GM18867 (cell line): ENCODE data around the gene ERFE.
A peak's percentile ranks its signal among the peaks of the same experiment; 100 is the strongest.
"Not testable (repeated sequence)": the region's sequence is repeated elsewhere in the genome, so short reads cannot be mapped to it uniquely, and the experiment has no call there.

Experiments
- ATAC-seq: cut with Tn5 transposase; IDR thresholded peaks from one replicate; pipeline ENCODE4 v1.9.1; 2021; ENCODE audit warnings: mild to moderate bottlenecking, moderate library complexity; ENCODE audit not compliant: unreplicated experiment

ERFE gene

GRCh38 chr2:238158509-238159070 lies at the start of gene ERFE:
Gene ERFE (plus strand): TSS chr2:238158970. CDS start chr2:238159008, 38 bp downstream.
- peak; percentile 37 for ATAC-seq

- no peak for ATAC-seq
These were observed 45.2 kb upstream of the ERFE start for GRCh38 chr2:238113611-238114010.

- no peak for ATAC-seq
These were observed 44.4 kb upstream of the ERFE start for GRCh38 chr2:238114331-238114841.

- no peak for ATAC-seq
These were observed 43.7 kb upstream of the ERFE start for GRCh38 chr2:238114851-238115660.

GRCh38 chr2:238115709-238116108 lies 43.1 kb upstream of the ERFE start:
- ATAC-seq, result not testable (repeated sequence)

GRCh38 chr2:238116298-238117198 lies 42.2 kb upstream of the ERFE start:
- ATAC-seq, result no peak

GRCh38 chr2:238117199-238118154 lies 41.3 kb upstream of the ERFE start:
- ATAC-seq, result no peak

- ATAC-seq, result no peak
These were observed 38.9 kb upstream of the ERFE start for GRCh38 chr2:238119756-238120462.

GRCh38 chr2:238120463-238121298 lies 38.1 kb upstream of the ERFE start:
- no peak for ATAC-seq

GRCh38 chr2:238121511-238122286 lies 37.1 kb upstream of the ERFE start:
- ATAC-seq, result no peak

- no peak for ATAC-seq
These were observed 36.2 kb upstream of the ERFE start for GRCh38 chr2:238122287-238123217.

GRCh38 chr2:238123218-238123971 lies 35.4 kb upstream of the ERFE start:
- no peak for ATAC-seq

GRCh38 chr2:238123991-238124470 lies 34.7 kb upstream of the ERFE start:
- no peak for ATAC-seq

- no peak for ATAC-seq
These were observed 34.2 kb upstream of the ERFE start for GRCh38 chr2:238124488-238125126.

GRCh38 chr2:238125127-238125885 lies 33.5 kb upstream of the ERFE start:
- no peak for ATAC-seq
